Endothelial cell of umbilical vein (primary cell): ENCODE measurements around the gene KCNMA1. TPM values are rescaled to one million over a fixed set of nuclear protein-coding genes. Genes with fewer than 3 reads are reported as not detected.

Experiments
- BruUV-seq: library from RNA; stranded (reverse); fragments of 400-500 nt; replicated peaks from 2 replicates; lab custom pipeline; 2021; lab: Mats Ljungman, UMichigan
- CTCF ChIA-PET: fragments of 300-600, 350-600 bp; sonication (Branson Sonifier 250); formaldehyde crosslinking; loops from one replicate; lab custom pipeline; 2021; ENCODE audit warnings: antibody characterized with exemption, inconsistent platforms; lab: Charles Lee
- POLR2A ChIA-PET: fragments of 300-600, 350-600 bp; sonication (Branson Sonifier 250); formaldehyde crosslinking; loops from one replicate; lab custom pipeline; 2021; ENCODE audit warnings: antibody characterized with exemption, inconsistent platforms; lab: Charles Lee
- DNase-seq: peaks from one replicate; pipeline ENCODE4 v3.0.0-alpha.2; 2011; ENCODE audit warnings: low read depth, low spot score
- FAIRE-seq: peaks from 2 replicates; lab custom pipeline; 2011; peaks lifted over from hg19 to GRCh38; lab: Jason Lieb, UNC
- H2AFZ ChIP-seq: 2 replicates; pipeline ENCODE4 v1.6.0; 2012; ENCODE audit warnings: low read depth, low read length, control low read depth, inconsistent platforms
- H3K27ac ChIP-seq: 2 replicates; pipeline ENCODE4 v1.5.1; 2011; ENCODE audit warnings: low read depth, mild to moderate bottlenecking, control low read depth, low read length, moderate library complexity; ENCODE audit not compliant: insufficient read depth
- H3K27me3 ChIP-seq, 2 experiments: 2 replicates each; pipeline versions ENCODE4 v1.6.0 to v1.6.1; 2011; ENCODE audit warnings: low read length in 2 of 2, mixed read lengths in 1 of 2; ENCODE audit not compliant: control insufficient read depth in 2 of 2, insufficient read depth in 2 of 2
- H3K36me3 ChIP-seq, 2 experiments: 2 replicates in 1 of 2; 3 replicates in 1 of 2; pipeline ENCODE4 v1.5.1; 2011; ENCODE audit warnings: low read length in 2 of 2, mild to moderate bottlenecking in 1 of 2, moderate library complexity in 1 of 2; ENCODE audit not compliant: control insufficient read depth in 2 of 2, insufficient read depth in 2 of 2; ENCODE audit errors: extremely low read depth in 1 of 2
- H3K4me1 ChIP-seq: 3 replicates; pipeline ENCODE4 v1.5.1; 2011; ENCODE audit warnings: mild to moderate bottlenecking, low read length; ENCODE audit not compliant: control insufficient read depth, insufficient read depth; ENCODE audit errors: extremely low read depth
- H3K4me2 ChIP-seq: 2 replicates; pipeline ENCODE4 v1.6.1; 2011; ENCODE audit warnings: low read length, control low read depth, mixed read lengths; ENCODE audit not compliant: insufficient read depth
- H3K4me3 ChIP-seq, 3 experiments: fragments of 200-600 bp in 1 of 3; sonication (generic), shearing (Covaris generic) in 1 of 3; replicated peaks in 1 of 3; 2 replicates each; pipeline ENCODE4 v1.5.1; 2011 to 2016; ENCODE audit warnings: control low read depth in 3 of 3, low read length in 3 of 3, mild to moderate bottlenecking in 2 of 3, inconsistent platforms in 1 of 3, low read depth in 1 of 3, moderate library complexity in 1 of 3; ENCODE audit not compliant: insufficient read depth in 1 of 3
- H3K79me2 ChIP-seq: 2 replicates; pipeline ENCODE4 v1.6.0; 2012; ENCODE audit warnings: low read length, inconsistent platforms; ENCODE audit not compliant: control insufficient read depth, insufficient read depth
- H3K9ac ChIP-seq: replicated peaks from 2 replicates; pipeline ENCODE3; 2011; ENCODE audit warnings: low read length, control low read depth; ENCODE audit not compliant: insufficient read depth; ENCODE audit errors: extremely low read depth
- H3K9me1 ChIP-seq: replicated peaks from 3 replicates; pipeline ENCODE4 v1.6.0; 2011; ENCODE audit warnings: mild to moderate bottlenecking, low read length; ENCODE audit not compliant: control insufficient read depth, insufficient read depth; ENCODE audit errors: extremely low read depth
- H3K9me3 ChIP-seq: replicated peaks from 2 replicates; pipeline ENCODE4 v1.5.1; 2012; ENCODE audit warnings: low read length, inconsistent platforms; ENCODE audit not compliant: control insufficient read depth, insufficient read depth
- H4K20me1 ChIP-seq: replicated peaks from 2 replicates; pipeline ENCODE3; 2011; ENCODE audit warnings: mild to moderate bottlenecking, low read length; ENCODE audit not compliant: control insufficient read depth, insufficient read depth; ENCODE audit errors: extremely low read depth
- EZH2 ChIP-seq: IDR thresholded peaks from 2 replicates; pipeline ENCODE4 v1.6.1; 2012; ENCODE audit warnings: borderline replicate concordance, low read depth, mild to moderate bottlenecking, moderate library complexity, low read length, inconsistent platforms; ENCODE audit not compliant: severe bottlenecking
- FOS ChIP-seq: IDR thresholded peaks from 2 replicates; pipeline ENCODE4 v1.6.1; 2011; ENCODE audit warnings: mild to moderate bottlenecking, low read length, moderate library complexity, borderline replicate concordance; ENCODE audit not compliant: insufficient read depth
- GATA2 ChIP-seq: IDR thresholded peaks from 2 replicates; pipeline ENCODE4 v1.7.0; 2011; ENCODE audit warnings: low read depth, mild to moderate bottlenecking, moderate library complexity, mixed read lengths, low read length; ENCODE audit not compliant: insufficient read length, insufficient read depth
- JUN ChIP-seq: IDR thresholded peaks from 2 replicates; pipeline ENCODE4 v1.6.1; 2011; ENCODE audit warnings: borderline replicate concordance, low read depth; ENCODE audit not compliant: insufficient read length, insufficient read depth
- MYC ChIP-seq: IDR thresholded peaks from one replicate; pipeline ENCODE4 v1.6.1; 2011; ENCODE audit warnings: mild to moderate bottlenecking, low read depth, low read length
- POLR2A ChIP-seq: IDR thresholded peaks from 2 replicates; pipeline ENCODE4 v1.6.1; 2012; ENCODE audit warnings: low read depth, mild to moderate bottlenecking, control low read depth, low read length
- POLR2AphosphoS5 ChIP-seq: IDR thresholded peaks from 2 replicates; pipeline ENCODE4 v1.6.1; 2012; ENCODE audit warnings: low read depth, mild to moderate bottlenecking, control low read depth, low read length, moderate library complexity; ENCODE audit not compliant: insufficient read depth
- dilution Hi-C: fragments of 300-500 bp; cut with MboI; formaldehyde crosslinking; loops from one replicate; pipeline ENCODE4 v1.15.0; 2019; ENCODE audit warnings: low sequenced_read_pairs; ENCODE audit not compliant: extremely low pct_ligation_motif_present
- intact Hi-C: fragments of 100-400 bp; cut with micrococcal nuclease; formaldehyde crosslinking; loops from one replicate; pipeline ENCODE4 v1.10.0; 2022
- polyA plus RNA-seq, 4 experiments: library from polyadenylated mRNA; depleted of rRNA in 3 of 4; stranded (reverse) in 3 of 4; unstranded in 1 of 4; fragments of >200 nt; gene quantifications; 2 replicates each; pipeline versions ENCODE4 v1.2.1 to v1.2.3, GENCODE V29; 2011 to 2012; ENCODE audit warnings: missing spikeins in 1 of 4
- total RNA-seq: library from RNA; stranded (reverse); gene quantifications from 2 replicates; pipeline ENCODE4 v1.2.3, GENCODE V29; 2021
- TF ChIP-seq, protein P1 (sequence below): IDR thresholded peaks from 2 replicates; pipeline ENCODE4 v1.6.1; 2011; ENCODE audit not compliant: insufficient read depth, insufficient read length
- TF ChIP-seq, protein P2 (sequence below), 2 donors: IDR thresholded peaks; 1 replicate in 1 of 2; 2 replicates in 1 of 2; pipeline ENCODE4 v1.5.1; 2011; ENCODE audit warnings: low read length in 2 of 2, mild to moderate bottlenecking in 2 of 2, moderate library complexity in 2 of 2, control low read depth in 1 of 2, inconsistent platforms in 1 of 2, low read depth in 1 of 2; ENCODE audit not compliant: insufficient read depth in 1 of 2; ENCODE audit errors: extremely low read depth in 1 of 2

Gene KCNMA1
- total and polyA plus RNA-seq, 2 donors (not counting 3 experiments of a cell fraction or from before 2014, with no cell fraction given): 0.10 to 0.82 TPM

DNA sequence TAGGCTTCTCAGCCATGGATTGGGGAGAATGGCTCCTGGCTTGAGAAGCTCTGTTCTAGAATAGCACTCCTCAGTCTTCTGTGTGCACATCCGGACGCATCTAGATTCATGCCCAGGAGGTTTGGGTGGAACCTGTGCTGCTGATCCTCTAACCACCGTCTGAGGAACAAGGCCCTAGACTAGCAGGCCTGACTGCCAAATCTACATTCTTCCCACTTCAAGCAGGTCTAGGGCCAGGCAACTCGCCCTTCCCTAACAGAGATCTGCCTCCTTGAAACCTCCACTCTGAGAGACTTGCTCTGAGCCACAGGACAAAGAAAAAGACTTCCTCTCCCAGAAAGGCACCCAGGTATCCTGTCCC lies 61.6 kb downstream of the KCNMA1 start:
- no TSS peak for BruUV-seq
- dilution Hi-C loops (no loop called here), intact Hi-C loops (no loop called here)
- no peak for FAIRE-seq
- no peaks in the 10 kb centered on the region for H3K9me1 ChIP-seq
- CTCF ChIA-PET: no interaction called here
- peaks cover 2% of the 10 kb centered on the region for H3K4me1 ChIP-seq
- no peak for TF ChIP-seq FOS
- TF ChIP-seq JUN: no peak
- TF ChIP-seq, protein P1, sequence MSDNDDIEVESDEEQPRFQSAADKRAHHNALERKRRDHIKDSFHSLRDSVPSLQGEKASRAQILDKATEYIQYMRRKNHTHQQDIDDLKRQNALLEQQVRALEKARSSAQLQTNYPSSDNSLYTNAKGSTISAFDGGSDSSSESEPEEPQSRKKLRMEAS: no peak
- TF ChIP-seq POLR2A: no peak
- TF ChIP-seq, protein P2, sequence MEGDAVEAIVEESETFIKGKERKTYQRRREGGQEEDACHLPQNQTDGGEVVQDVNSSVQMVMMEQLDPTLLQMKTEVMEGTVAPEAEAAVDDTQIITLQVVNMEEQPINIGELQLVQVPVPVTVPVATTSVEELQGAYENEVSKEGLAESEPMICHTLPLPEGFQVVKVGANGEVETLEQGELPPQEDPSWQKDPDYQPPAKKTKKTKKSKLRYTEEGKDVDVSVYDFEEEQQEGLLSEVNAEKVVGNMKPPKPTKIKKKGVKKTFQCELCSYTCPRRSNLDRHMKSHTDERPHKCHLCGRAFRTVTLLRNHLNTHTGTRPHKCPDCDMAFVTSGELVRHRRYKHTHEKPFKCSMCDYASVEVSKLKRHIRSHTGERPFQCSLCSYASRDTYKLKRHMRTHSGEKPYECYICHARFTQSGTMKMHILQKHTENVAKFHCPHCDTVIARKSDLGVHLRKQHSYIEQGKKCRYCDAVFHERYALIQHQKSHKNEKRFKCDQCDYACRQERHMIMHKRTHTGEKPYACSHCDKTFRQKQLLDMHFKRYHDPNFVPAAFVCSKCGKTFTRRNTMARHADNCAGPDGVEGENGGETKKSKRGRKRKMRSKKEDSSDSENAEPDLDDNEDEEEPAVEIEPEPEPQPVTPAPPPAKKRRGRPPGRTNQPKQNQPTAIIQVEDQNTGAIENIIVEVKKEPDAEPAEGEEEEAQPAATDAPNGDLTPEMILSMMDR (IDR thresholded peaks at IDR 0.05; ENCODE audit: extremely low read depth in 1 of 2, insufficient read depth in 1 of 2, low read depth in 1 of 2, low read length in 2 of 2): no peak
- H3K9me3 ChIP-seq: no peaks in the 10 kb centered on the region
- no peak overlapping the region for H2AFZ ChIP-seq
- H3K27ac ChIP-seq: no peak overlapping the region
- no peak for DNase-seq
- H3K36me3 ChIP-seq: no peaks in the 10 kb centered on the region
- H3K9ac ChIP-seq: no peak overlapping the region
- H3K4me2 ChIP-seq: no peak overlapping the region
- peaks cover 0 to 4% of the 10 kb centered on the region in 2 experiments for H3K27me3 ChIP-seq
- no peaks in the 10 kb centered on the region for H4K20me1 ChIP-seq
- no peaks in the 10 kb centered on the region for H3K79me2 ChIP-seq
- POLR2A ChIA-PET: no interaction called here
- H3K4me3 ChIP-seq: no peak overlapping the region

DNA sequence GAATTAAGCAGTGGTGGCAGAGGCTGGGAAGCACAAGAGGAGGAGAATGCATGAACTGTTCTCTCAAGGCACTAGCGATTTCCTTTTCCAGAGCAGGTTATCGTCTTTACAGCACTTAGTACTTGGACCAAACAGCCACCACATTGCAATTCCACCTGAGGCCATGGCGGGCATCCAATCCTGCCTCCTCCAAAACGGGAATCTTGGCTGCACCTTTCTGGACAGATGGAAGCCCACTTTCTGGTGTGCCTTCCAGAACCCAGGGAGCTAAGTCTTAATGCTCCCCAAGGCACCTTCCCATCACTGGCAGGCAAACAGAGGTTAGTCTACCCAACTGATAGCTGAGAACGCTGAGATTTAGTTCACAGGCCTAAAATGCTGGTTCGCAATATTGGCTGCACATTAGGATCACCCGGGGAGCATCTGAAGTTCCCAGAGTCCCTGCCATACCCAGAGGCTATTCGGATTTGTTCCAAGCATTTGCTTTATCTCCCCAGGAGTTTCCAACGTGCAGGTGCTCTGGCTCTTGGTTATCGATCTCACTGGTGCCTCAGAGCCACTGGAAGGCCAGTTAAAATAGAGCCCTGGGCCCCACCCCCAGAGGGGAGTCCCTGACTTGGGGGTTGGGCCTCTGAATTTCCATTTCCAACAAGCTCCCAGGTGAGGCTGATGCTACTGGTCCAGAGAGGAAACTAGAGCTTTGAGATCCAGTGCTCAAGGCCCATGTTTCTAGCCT lies 62.2 kb downstream of the KCNMA1 start:
- no peak overlapping the region for H3K4me2 ChIP-seq
- H3K36me3 ChIP-seq: no peaks in the 10 kb centered on the region
- peaks cover 0 to 4% of the 10 kb centered on the region in 2 experiments for H3K27me3 ChIP-seq
- no peak overlapping the region for H3K27ac ChIP-seq
- H3K9me3 ChIP-seq: no peaks in the 10 kb centered on the region
- FAIRE-seq (no peak), DNase-seq (no peak)
- ChIA-PET POLR2A (no interaction called here), CTCF (no interaction called here)
- intact Hi-C loops: no loop called here
- no peak overlapping the region for H2AFZ ChIP-seq
- BruUV-seq: no TSS peak
- no peaks in the 10 kb centered on the region for H3K9me1 ChIP-seq
- dilution Hi-C loops: no loop called here
- TF ChIP-seq FOS (no peak), GATA2 (no peak), JUN (no peak), POLR2A (no peak), EZH2 (no peak), POLR2AphosphoS5 (no peak), MYC (no peak)
- TF ChIP-seq, protein P2 (IDR thresholded peaks at IDR 0.05; ENCODE audit: extremely low read depth in 1 of 2, insufficient read depth in 1 of 2, low read depth in 1 of 2, low read length in 2 of 2): no peak
- TF ChIP-seq, protein P1: no peak
- H3K79me2 ChIP-seq: no peaks in the 10 kb centered on the region
- H3K9ac ChIP-seq: no peak overlapping the region
- H3K4me3 ChIP-seq: no peak overlapping the region
- no peaks in the 10 kb centered on the region for H4K20me1 ChIP-seq
- peaks cover 2% of the 10 kb centered on the region for H3K4me1 ChIP-seq
